ENCODE results near the gene TGFBRAP1.

DNA sequence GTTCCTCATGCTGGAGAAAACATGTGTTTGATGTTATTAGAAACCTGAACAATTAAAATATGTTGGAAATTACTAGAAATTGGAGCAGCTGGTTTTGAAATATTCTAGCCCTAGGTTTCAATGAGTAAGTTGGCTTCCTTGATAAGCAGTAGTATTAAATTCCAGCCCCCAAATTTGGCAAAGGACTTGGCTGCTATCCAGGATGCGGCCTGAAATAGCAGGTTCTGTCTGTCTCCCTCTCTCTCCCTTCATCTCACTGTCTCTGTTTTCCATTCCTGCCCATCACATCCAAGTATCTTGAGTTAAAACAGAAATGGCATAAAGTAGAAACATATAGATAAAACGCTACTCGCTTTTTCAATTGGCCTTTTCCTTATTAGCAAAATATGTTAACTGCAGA is 108.9 kb downstream of the TGFBRAP1 start:
- TF ChIP-seq, protein P1, sequence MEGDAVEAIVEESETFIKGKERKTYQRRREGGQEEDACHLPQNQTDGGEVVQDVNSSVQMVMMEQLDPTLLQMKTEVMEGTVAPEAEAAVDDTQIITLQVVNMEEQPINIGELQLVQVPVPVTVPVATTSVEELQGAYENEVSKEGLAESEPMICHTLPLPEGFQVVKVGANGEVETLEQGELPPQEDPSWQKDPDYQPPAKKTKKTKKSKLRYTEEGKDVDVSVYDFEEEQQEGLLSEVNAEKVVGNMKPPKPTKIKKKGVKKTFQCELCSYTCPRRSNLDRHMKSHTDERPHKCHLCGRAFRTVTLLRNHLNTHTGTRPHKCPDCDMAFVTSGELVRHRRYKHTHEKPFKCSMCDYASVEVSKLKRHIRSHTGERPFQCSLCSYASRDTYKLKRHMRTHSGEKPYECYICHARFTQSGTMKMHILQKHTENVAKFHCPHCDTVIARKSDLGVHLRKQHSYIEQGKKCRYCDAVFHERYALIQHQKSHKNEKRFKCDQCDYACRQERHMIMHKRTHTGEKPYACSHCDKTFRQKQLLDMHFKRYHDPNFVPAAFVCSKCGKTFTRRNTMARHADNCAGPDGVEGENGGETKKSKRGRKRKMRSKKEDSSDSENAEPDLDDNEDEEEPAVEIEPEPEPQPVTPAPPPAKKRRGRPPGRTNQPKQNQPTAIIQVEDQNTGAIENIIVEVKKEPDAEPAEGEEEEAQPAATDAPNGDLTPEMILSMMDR (IDR thresholded peaks at IDR 0.05), result no peak
- no peak for TF ChIP-seq POLR2A (IDR thresholded peaks at IDR 0.05)
